NCI-H69 (cell line): ENCODE results near the gene LPAR2.

ENCODE experiments used
- DNase-seq: peaks from one replicate; lab custom pipeline; 2025; lab: John Stamatoyannopoulos, UW

The LPAR2 gene

GRCh38 chr19:19597809-19598306, 30.2 kb downstream of the LPAR2 start:
- DNase-seq = no peak

- peak; percentile 54 for DNase-seq
Measured at GRCh38 chr19:19595171-19595701, 32.8 kb downstream of the LPAR2 start.

GRCh38 chr19:19594381-19594780, 33.6 kb downstream of the LPAR2 start:
- no peak for DNase-seq

GRCh38 chr19:19592690-19593089, 35.3 kb downstream of the LPAR2 start:
- no peak for DNase-seq

GRCh38 chr19:19591133-19591825, 36.7 kb downstream of the LPAR2 start:
- peak; percentile 79 for DNase-seq

- no peak for DNase-seq
Measured at GRCh38 chr19:19588546-19588945, 39.5 kb downstream of the LPAR2 start.

- DNase-seq = peak; percentile 33
Measured at GRCh38 chr19:19587771-19588170, 40.2 kb downstream of the LPAR2 start.

GRCh38 chr19:19584356-19584755, 43.7 kb downstream of the LPAR2 start:
- DNase-seq = no peak

GRCh38 chr19:19582471-19582870, 45.5 kb downstream of the LPAR2 start:
- DNase-seq = no peak

GRCh38 chr19:19581391-19581790, 46.6 kb downstream of the LPAR2 start:
- no peak for DNase-seq

- no peak for DNase-seq
Measured at GRCh38 chr19:19580418-19580817, 47.6 kb downstream of the LPAR2 start.

GRCh38 chr19:19579533-19580361, 48.3 kb downstream of the LPAR2 start:
- DNase-seq = no peak

GRCh38 chr19:19578252-19578651, 49.8 kb downstream of the LPAR2 start:
- DNase-seq = peak; percentile 99

- DNase-seq = peak; percentile 98
Measured at GRCh38 chr19:19575411-19575810, 52.6 kb downstream of the LPAR2 start.
